Renal cortex interstitium (tissue), 11 donors: ENCODE measurements around the gene TANC2. TPM values are rescaled to one million over a fixed set of nuclear protein-coding genes. Genes with fewer than 3 reads are reported as not detected.

ENCODE experiments used
- DNase-seq, 11 donors: peaks; one replicate each; pipeline ENCODE4 v3.0.0-alpha.2; 2013; ENCODE audit warnings: low read depth in 9 of 11, low spot score in 4 of 11; ENCODE audit errors: extremely low read depth in 1 of 11
- polyA plus RNA-seq, 3 donors: library from polyadenylated mRNA; unstranded; fragments of 120-200 nt; gene quantifications; one replicate each; pipeline ENCODE4 v1.2.1, GENCODE V29; 2013; ENCODE audit not compliant: insufficient read length in 3 of 3

Gene TANC2
- polyA plus RNA-seq, 3 donors = 26.7 to 30.9 (median 29.1) TPM

DNA sequence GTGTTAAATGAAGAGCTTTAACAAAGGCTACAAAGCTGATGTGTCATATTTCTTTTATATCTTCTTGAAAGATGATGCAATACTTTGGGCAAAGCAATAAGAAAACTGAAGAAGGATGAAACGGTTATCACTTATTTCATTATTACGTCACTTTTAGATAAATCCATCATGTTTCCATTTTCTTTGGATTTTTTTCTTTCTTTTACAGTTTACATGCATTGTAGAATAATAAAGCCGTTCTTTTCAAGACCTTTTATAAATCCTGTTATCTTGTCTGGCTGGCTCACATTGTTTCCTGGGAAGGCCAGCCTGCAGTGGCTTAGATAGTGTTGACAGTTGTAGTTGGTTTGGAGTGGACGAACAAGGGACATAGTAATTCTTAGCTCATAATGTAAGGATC lies 28.9 kb downstream of the TANC2 start:
- DNase-seq = no peak

DNA sequence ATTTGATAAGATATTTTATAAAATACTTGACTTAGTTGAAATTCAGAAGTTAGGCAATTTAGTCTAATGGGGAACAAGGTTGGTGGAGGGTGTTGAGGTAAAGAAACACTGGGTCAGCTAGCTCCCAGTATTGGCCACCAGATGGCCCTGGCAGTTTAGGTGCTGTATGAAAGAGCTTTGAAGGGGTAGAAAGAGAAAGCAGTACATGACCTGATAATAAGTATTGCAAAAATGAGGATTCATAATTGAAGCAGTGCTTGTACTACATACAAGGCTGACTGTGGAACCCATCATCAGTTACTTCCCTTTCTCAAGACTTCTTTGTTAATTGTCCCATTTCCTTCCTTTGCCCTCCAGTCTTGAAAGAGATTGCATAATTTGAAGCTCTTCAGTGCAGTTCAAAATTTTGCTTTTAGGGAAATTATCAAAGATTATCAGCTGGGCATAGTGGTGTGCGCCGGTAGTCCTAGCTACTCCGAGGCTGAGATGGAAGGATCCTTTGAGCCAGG lies 29.4 kb downstream of the TANC2 start:
- DNase-seq = peak in 4 of 11 donors; percentile 1 to 5 (median 4)

DNA sequence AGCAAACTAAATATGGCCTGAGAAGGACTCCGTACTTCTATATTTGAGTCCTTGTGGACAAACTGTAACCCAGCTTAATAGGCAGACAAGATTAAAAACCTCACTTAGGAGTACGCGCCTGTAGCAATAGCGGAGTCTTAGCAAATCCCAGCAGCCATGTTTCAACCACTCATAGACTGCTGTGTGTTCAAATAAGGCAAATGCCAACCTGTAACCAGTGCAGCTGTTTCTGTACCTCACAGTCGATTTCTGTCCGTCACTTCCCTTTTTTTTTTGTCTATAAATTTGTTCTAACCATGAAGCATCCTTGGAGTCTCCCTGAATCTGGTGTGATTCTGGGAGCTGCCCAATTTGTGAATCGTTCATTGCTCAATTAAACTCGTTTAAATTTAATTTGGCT lies 30.2 kb downstream of the TANC2 start:
- DNase-seq = no peak

DNA sequence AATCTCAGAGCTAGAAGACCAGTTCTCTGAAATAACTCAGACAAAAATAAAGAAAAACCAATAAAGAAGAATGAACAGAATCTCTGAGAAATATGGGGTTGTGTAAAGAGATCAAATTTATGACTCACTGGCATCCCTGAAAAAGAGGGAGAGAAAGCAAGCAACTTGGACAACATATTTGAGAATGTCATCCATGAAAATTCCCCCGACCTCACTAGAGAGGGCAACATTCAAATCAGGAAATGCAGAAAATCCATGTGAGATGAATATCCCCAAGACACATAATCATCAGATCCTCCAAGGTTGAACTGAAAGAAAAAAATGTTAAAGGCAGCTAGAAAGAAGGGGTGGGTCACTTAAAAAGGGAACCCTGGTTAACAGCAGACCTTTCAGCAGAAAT lies 32.1 kb downstream of the TANC2 start:
- DNase-seq = no peak

DNA sequence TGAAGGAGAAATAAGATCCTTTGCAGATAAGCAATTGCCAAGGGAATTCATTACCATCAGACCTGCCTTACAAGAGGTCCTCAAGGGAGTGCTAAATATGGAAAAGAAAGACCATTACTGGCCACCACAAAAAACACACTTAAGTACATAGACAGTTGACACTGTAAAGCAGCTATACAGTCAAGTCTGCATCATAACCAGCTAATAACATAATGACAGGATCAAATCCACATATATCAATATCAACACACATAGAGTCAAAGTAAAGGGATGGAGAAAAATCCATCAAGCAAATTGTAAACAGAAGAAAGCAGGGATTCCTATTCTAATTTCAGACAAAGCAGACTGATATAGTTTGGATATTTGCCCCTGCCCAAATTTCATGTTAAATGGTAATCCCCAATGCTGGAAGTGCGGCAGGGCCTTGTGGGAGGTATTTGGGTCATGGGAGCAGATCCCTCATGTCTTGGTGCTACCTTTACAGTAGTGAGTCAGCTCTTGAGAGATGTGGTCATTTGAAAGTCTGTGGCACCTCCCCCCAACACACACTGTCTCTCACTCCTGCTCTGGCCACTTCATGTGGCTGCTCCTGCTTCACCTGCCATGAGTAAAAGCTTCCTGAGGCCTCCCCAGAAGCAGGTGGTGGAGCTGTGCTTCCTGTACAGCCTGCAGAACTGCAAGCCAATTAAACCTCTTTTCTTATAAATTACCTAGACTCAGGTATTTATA lies 32.8 kb downstream of the TANC2 start:
- no peak for DNase-seq

DNA sequence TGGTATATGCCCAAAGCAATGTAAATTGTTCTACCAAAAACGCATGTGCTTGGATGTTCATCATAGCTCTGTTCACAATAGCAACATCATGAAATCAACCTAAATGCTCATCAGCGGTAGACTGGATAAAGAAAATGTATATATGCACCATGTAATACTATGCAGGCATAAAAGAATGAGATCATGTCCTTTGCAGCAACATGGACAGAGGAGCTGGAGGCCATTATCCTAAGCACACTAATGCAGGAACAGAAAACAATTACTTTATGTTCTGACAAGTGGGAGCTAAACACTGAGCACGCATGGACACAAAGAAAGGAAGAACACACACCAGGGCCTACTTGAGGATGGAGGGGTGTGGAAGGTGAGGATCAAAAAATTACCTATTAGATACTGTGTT lies 33.7 kb downstream of the TANC2 start:
- DNase-seq = no peak

DNA sequence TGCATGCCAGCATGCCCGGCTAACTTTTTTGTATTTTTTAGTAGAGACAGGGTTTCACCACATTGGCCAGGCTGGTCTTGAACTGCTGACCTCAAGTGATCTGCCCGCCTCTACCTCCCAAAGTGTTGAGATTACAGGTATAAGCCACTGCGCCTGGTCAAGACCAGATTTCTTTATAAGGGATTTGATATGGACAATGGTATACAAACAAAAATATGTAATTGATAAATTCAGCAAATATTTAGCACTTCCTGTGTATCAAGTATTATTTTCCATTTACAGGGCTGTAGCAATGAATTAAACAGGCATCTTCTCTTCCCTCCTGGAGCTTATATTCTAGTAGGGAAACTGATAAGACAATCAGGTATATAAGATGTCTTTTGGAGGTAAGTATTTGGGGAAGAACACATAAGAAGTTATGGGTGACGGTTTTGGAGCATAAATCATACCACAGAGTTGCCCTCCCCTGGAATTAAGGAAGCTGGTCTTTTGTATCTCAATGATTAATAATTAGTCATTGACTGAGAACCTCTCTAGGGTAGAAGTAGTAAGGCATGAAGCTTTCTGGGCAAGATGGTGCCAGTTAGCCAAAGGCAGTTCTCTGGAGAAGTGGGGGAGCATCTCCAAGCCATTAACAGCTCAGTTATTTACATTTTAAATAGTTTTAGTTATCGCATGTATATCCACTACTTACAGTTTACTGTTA lies 35.8 kb downstream of the TANC2 start:
- no peak for DNase-seq

DNA sequence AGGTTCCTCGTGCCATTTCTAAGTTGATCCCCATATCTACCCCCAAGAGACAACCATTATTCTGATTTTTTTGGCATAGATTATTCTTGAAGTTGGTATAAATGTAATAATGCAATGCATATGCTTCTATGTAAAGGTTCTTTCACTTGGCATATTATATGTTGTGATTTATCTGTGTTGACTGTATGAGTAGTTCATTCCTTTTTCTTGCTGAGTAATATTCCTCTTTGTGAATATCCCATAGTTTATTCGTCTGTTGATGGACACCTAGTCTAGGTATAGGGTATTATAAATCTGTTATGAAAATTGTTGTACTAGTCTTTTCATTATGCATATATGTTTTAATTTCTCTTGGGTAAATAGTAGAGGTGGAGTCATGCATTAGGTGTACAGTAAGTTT lies 36.6 kb downstream of the TANC2 start:
- no peak for DNase-seq

DNA sequence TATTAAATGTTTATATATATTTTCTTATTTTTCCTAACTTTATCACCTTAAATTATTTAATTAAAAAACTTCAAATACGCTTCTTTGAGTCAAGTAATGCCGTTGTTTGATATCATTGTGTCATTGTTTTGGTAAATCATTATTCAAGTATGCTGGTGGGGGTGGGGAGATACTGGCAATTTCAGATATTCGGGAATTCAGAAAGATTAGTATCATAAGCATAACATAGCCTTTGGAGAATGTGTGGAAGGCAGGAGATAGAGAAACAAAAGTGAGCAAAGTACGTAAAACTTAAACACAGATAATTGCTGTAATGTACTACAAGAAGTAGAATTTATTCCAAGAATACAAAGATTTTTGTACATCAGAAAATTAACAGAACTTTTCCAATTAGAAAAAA lies 49.8 kb downstream of the TANC2 start:
- DNase-seq = no peak

Other genes starting within 250 kb of the TANC2 start
- 1 to 10 TPM in 1 of 3 donors, under 1 TPM in 2; 0.63 to 1.7 (median 0.78) TPM for gene MARCHF10, start 157.9 kb upstream of the TANC2 start, polyA plus RNA-seq